Activated CD4-positive, alpha-beta T cell treated with anti-CD3 and anti-CD28 coated beads, Interleukin-2, amount 10 ng/mL, durations not matched to agents 24 days and 14 days (primary cell): ENCODE results near the gene SHQ1. TPM values are rescaled to one million over a fixed set of nuclear protein-coding genes. Genes with fewer than 3 reads are reported as not detected.
"Not testable (repeated sequence)": the region's sequence is repeated elsewhere in the genome, so short reads cannot be mapped to it uniquely, and the experiment has no call there.

ENCODE experiments used
- DNase-seq: peaks from one replicate; pipeline ENCODE4 v3.0.0; 2022
- H3K27ac Mint-ChIP-seq: one replicate; pipeline ENCODE4 v1.8.0; 2022; ENCODE audit warnings: mild to moderate bottlenecking, mixed read lengths
- H3K27me3 Mint-ChIP-seq: one replicate; pipeline ENCODE4 v1.8.0; 2022; ENCODE audit warnings: mixed read lengths
- H3K36me3 Mint-ChIP-seq: one replicate; pipeline ENCODE4 v1.8.0; 2022; ENCODE audit warnings: low read depth, mild to moderate bottlenecking, mixed read lengths
- H3K4me1 Mint-ChIP-seq: one replicate; pipeline ENCODE4 v1.8.0; 2021; ENCODE audit warnings: mixed read lengths
- H3K4me3 Mint-ChIP-seq: one replicate; pipeline ENCODE4 v1.8.0; 2022; ENCODE audit warnings: mild to moderate bottlenecking, moderate library complexity, mixed read lengths
- H3K9me3 Mint-ChIP-seq: one replicate; pipeline ENCODE4 v1.8.0; 2021; ENCODE audit warnings: mixed read lengths
- intact Hi-C: fragments of 100-400 bp; cut with micrococcal nuclease; formaldehyde crosslinking; loops from one replicate; pipeline ENCODE4 v1.15.1; 2023
- total RNA-seq: library from RNA; stranded (reverse); gene quantifications from 2 replicates; pipeline ENCODE4 v1.2.3, GENCODE V29; 2022

The SHQ1 gene
- total RNA-seq, 1 donor from 2014 or later = 46.8 TPM

DNA sequence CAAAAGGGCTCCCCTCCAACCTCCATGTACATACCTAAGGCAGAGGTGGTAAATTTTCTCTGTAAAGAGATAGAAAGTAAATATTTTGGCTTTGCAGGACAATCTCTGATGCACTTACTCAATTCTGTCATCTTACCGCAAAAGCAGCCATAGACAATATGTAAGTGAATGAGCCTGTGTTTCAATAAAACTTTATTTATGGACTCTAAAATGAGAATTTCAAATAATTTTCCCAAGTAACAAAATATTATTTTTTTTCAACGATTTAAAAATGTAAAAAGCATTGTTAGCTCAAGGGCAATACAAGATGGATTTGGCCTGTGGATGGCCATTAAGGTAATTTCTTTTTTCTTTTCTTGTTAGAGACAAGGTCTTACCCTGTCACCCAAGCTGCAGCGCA, 44.7 kb downstream of the SHQ1 start:
- no peaks in the 10 kb centered on the region for H3K9me3 Mint-ChIP-seq
- H3K27ac Mint-ChIP-seq = no peak overlapping the region
- H3K36me3 Mint-ChIP-seq = peaks cover 15% of the 10 kb centered on the region
- no peak overlapping the region for H3K4me3 Mint-ChIP-seq
- peaks cover 7% of the 10 kb centered on the region for H3K4me1 Mint-ChIP-seq
- intact Hi-C loops = loop anchor here (5.0 kb wide), 1 partner anchor 46 kb away; no protein-coding TSS in a partner anchor
- H3K27me3 Mint-ChIP-seq = no peaks in the 10 kb centered on the region
- no peak for DNase-seq

DNA sequence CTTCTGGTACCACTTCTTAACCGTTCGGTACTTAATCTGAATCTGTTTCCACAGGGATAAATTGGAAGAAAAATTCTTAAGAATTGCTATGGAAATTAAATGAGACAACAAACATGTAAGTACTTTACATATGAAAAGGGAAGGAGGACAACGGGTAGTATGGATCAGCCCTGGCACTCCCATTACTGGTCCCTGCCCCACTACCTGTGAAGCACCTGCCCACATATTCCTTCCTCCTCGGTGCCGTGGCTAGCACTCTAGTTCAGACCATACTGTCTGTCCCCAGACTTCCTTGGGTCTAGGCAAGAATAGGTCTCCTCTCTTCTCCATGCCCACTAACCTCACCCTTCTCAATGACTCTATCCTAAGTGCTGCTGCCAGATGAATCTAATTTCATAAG, 46.2 kb downstream of the SHQ1 start:
- Mint-ChIP-seq H3K27ac (no peak overlapping the region), H3K4me1 (peaks cover 7% of the 10 kb centered on the region)

DNA sequence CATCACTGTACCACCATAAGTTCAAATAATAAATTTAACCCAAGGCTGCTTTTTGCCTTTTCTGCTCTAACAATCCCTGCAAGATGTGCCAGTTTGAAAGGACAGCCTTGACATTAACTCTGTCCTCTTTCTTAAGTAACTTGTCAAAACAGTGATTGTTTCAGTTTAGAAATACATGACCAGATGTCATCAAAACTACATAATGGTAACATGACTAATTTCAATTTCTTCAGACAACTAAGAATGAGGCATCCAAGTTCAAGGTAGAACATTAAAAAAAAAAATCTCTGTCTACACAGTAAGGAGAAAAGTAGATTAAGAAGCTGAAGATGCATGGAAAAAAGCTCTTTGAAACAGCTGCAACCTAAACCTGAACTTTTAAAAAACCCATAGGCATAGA, 47.4 kb downstream of the SHQ1 start:
- peak overlapping the region; percentile 32 for H3K27ac Mint-ChIP-seq
- intact Hi-C loops = loop anchor here (5.0 kb wide), 1 partner anchor 44 kb away; no protein-coding TSS in a partner anchor

More for the DNA sequence above, 46.2 kb downstream of the SHQ1 start:
- DNase-seq = no peak
- H3K4me3 Mint-ChIP-seq = no peak overlapping the region
- H3K9me3 Mint-ChIP-seq = no peaks in the 10 kb centered on the region
- peaks cover 19% of the 10 kb centered on the region for H3K36me3 Mint-ChIP-seq
- H3K27me3 Mint-ChIP-seq = no peaks in the 10 kb centered on the region
- intact Hi-C loops = loop anchor here (5.0 kb wide), 1 partner anchor 45 kb away; no protein-coding TSS in a partner anchor

DNA sequence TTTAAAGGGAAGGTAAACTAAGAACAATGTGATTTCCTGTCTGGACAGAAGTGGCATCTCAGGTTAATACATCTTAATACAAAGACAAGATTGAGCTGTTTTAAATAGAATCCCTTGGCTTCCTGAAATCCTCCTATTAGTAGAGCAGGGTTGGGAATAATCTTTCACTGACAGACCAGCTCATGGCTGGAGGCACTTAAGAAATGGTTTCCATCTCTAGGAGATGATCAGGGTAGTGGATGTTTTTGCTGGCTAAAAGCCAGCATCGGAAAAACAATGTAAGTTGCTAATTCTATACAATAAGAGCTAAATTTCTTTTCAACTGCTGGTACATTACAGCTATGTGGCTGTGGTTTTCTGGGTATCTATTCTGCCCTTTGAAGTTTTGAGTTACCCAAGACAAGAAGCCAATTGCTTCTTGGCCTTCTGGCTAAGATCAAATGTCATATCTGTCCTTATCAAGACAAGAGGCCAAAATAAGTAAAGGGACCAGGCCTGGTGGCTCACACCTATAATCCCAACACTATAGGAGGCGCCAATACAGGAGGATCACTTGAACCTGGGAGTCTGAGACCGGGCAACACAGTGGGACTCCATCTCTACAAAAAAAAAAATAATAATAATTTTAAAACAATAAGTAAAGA, 49.6 kb downstream of the SHQ1 start:
- Mint-ChIP-seq H3K27me3 (no peaks in the 10 kb centered on the region), H3K27ac (no peak overlapping the region), H3K36me3 (peaks cover 28% of the 10 kb centered on the region), H3K4me1 (peaks cover 7% of the 10 kb centered on the region), H3K4me3 (no peak overlapping the region), H3K9me3 (no peaks in the 10 kb centered on the region)
- intact Hi-C loops = no loop called here
- DNase-seq = no peak

More for the DNA sequence above, 47.4 kb downstream of the SHQ1 start:
- Mint-ChIP-seq H3K4me3 (no peak overlapping the region), H3K9me3 (no peaks in the 10 kb centered on the region), H3K36me3 (peaks cover 24% of the 10 kb centered on the region), H3K4me1 (peaks cover 7% of the 10 kb centered on the region), H3K27me3 (no peaks in the 10 kb centered on the region)
- DNase-seq = no peak

DNA sequence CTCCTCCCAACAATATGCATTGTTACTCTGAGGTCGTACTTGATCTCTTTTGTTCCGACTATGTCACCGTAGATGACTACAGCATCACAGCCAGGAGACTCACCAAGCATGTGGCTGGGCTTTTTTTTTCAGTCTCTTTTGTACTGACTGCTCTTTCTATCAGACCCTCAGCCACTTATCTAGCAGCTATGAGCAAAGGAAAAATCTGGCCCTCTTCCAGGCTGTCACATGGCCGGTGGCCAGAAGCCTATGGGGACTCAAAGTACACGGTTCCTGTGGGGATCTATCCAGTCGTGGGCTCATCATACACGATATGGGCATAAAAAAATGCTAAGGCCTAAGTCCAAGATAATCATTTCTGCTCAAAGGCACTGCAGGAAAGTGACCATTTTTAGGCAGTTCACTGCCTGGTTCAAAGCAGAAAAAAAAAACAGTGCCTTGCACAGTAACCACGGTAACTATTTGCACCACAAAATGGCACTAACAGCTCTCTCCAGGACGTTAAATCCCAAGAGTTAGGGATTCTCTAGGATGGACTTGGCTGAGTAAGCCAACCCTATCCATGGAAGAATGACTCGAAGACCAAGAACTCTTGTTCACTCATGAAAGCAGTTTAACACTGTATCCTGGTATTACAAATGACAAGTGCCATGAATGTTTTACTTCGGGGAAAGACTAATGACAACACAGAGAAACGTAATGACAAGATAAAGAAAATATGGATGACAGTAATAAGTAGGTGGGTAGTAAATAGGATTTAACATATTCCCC, 50.3 kb downstream of the SHQ1 start:
- Mint-ChIP-seq H3K27me3 (no peaks in the 10 kb centered on the region), H3K4me1 (peaks cover 7% of the 10 kb centered on the region), H3K4me3 (no peak overlapping the region), H3K36me3 (peaks cover 28% of the 10 kb centered on the region), H3K27ac (no peak overlapping the region), H3K9me3 (no peaks in the 10 kb centered on the region)
- intact Hi-C loops = no loop called here
- DNase-seq = no peak

DNA sequence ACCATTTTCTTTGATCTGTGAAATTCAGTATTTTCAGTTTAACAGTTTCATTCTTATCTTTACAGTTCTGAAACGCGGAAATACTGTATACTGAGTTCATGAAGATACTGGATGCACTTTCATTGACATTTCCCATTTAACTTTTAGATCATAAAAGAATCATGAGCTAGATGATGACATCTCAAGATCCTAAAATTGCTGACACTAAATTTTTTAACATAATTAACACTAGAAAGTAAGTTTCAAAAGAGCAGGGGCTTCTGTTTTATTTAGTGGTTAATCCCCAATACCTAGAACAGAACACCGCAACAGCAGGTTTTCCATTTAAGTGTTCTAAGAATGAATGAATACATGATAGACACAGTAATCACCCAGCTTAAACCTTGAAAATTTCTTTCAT, 54.2 kb downstream of the SHQ1 start:
- Mint-ChIP-seq H3K9me3 (no peaks in the 10 kb centered on the region), H3K27ac (no peak overlapping the region), H3K4me3 (no peak overlapping the region), H3K4me1 (peaks cover 9% of the 10 kb centered on the region), H3K36me3 (peaks cover 36% of the 10 kb centered on the region), H3K27me3 (no peaks in the 10 kb centered on the region)
- intact Hi-C loops = no loop called here
- DNase-seq = no peak

DNA sequence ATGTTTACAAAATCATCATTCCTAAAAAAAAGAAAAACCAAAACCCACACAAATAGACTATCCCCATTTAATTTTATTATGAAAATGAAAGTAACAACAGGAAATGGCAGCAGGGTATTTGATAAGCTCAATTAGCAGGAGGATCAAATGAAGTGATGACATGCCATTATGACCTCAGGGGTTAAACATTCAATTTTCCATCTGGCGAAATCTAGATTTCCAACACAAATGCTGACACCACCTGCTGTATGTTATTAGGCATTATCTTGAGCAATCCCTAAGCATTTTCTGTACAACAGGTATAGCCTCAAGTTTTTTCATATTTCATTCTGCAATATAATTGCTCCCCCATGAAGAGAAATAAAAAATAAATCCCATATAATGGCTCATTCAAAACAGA, 57.1 kb downstream of the SHQ1 start:
- Mint-ChIP-seq H3K4me3 (no peak overlapping the region), H3K4me1 (peaks cover 9% of the 10 kb centered on the region), H3K9me3 (no peaks in the 10 kb centered on the region), H3K27ac (no peak overlapping the region), H3K27me3 (no peaks in the 10 kb centered on the region), H3K36me3 (peaks cover 28% of the 10 kb centered on the region)
- no peak for DNase-seq
- intact Hi-C loops = no loop called here

DNA sequence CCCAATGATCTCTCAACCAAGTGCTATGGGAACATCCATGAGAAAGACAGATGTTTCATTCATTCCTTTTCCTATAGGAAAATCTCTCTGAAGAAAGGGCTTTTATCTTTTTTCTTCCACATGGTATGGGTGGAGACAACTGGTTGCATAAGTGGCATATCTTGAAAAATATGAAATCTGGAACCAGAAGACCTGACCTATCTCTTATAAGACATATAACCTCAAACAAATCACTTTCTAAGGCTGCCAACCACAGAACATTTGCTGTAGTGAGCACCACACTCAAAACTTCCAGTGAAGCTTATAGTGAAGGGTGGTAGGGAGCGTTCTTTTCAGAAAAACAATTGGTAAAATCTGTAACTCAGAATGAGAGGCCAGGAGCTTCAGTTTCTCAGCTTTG, 58.5 kb downstream of the SHQ1 start:
- Mint-ChIP-seq H3K4me1 (peaks cover 9% of the 10 kb centered on the region), H3K27ac (no peak overlapping the region), H3K4me3 (no peak overlapping the region), H3K36me3 (peaks cover 24% of the 10 kb centered on the region), H3K9me3 (no peaks in the 10 kb centered on the region), H3K27me3 (no peaks in the 10 kb centered on the region)
- peak; percentile 24 for DNase-seq
- intact Hi-C loops = no loop called here

DNA sequence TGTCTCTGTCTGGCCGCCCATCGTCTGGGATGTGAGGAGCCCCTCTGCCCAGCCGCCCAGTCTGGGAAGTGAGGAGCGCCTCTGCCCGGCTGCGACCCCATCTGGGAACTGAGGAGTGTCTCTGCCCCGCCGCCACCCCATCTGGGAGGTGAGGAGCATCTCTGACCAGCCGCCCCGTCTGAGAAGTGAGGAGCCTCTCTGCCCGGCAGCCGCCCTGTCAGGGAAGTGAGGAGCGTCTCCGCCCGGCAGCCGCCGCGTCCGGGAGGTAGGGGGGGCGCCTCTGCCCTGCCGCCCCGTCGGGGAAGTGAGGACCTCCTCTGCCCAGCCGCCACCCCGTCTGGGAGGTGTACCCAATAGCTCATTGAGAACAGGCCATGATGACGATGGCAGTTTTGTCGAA, 60.0 kb downstream of the SHQ1 start:
- H3K4me3 Mint-ChIP-seq, H3K4me1 Mint-ChIP-seq, H3K9me3 Mint-ChIP-seq, H3K27me3 Mint-ChIP-seq, intact Hi-C loops, H3K27ac Mint-ChIP-seq: not testable (repeated sequence)
- DNase-seq = peak; percentile 23
- H3K36me3 Mint-ChIP-seq = peaks cover 21% of the 10 kb centered on the region

DNA sequence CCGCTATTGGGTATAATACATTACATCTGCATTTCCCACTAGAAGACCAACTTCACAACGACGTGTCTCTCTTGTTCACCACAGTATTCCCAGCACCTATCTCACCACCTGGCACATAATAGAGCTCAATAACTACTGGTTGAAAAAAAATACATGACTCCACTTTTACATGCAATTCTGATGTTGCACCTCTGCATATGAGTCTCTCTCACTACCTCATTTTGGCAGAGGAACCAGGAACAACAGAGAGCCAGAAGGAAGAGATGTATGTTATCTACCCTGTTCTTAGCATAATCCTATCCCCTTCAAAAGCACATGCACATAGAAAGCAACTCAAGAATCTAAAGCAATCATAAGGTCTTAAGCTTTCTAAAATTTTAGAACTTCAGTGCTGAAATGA, 61.6 kb downstream of the SHQ1 start:
- H3K36me3 Mint-ChIP-seq = peaks cover 19% of the 10 kb centered on the region
- peak; percentile 41 for DNase-seq
- H3K4me1 Mint-ChIP-seq = peaks cover 7% of the 10 kb centered on the region
- H3K9me3 Mint-ChIP-seq = no peaks in the 10 kb centered on the region
- no peak overlapping the region for H3K27ac Mint-ChIP-seq
- no peaks in the 10 kb centered on the region for H3K27me3 Mint-ChIP-seq
- intact Hi-C loops = no loop called here
- no peak overlapping the region for H3K4me3 Mint-ChIP-seq

DNA sequence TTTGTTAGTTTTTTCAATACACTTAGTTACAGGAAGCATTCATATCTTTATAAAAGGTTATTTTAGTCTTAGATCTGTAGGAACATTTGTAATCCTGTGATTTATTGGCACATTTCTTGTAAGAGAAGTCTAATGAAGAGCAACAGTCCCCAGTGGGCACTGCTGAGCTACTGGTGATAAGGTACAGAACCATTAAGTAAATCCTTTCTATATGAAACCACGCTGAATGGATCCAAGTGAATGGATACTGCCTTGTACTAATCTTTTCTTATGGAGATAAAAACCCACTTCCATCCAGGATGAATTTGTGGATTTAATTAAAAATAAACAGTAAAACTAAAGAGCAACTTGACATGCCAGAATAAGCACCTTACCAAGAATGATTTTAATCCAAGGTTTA, 64.0 kb downstream of the SHQ1 start:
- H3K36me3 Mint-ChIP-seq = peaks cover 17% of the 10 kb centered on the region
- no peaks in the 10 kb centered on the region for H3K27me3 Mint-ChIP-seq
- no peak for DNase-seq
- no peaks in the 10 kb centered on the region for H3K4me1 Mint-ChIP-seq
- intact Hi-C loops = no loop called here
- H3K9me3 Mint-ChIP-seq = no peaks in the 10 kb centered on the region
- H3K27ac Mint-ChIP-seq = no peak overlapping the region
- no peak overlapping the region for H3K4me3 Mint-ChIP-seq

DNA sequence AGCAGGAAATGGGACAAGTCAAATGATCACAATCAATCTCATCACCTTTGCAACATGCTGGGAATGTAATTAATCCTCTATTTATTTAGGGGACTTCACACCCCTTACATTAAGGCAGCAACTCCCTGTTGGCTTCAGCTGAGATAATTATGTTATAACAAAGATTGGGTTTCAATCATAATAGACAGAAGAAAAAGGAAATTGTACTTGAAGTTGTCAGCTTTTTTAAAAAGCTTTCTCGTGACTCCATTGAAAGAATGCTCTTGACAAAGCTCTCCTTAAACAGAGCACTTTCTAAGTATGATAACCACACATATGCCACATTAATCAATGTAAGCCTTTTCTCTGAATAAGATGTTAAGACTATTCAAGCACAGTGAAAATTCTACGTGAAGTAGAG, 65.7 kb downstream of the SHQ1 start:
- Mint-ChIP-seq H3K4me3 (no peak overlapping the region), H3K36me3 (peaks cover 19% of the 10 kb centered on the region), H3K27ac (no peak overlapping the region), H3K9me3 (no peaks in the 10 kb centered on the region), H3K27me3 (no peaks in the 10 kb centered on the region), H3K4me1 (no peaks in the 10 kb centered on the region)
- intact Hi-C loops = no loop called here
- DNase-seq = no peak

DNA sequence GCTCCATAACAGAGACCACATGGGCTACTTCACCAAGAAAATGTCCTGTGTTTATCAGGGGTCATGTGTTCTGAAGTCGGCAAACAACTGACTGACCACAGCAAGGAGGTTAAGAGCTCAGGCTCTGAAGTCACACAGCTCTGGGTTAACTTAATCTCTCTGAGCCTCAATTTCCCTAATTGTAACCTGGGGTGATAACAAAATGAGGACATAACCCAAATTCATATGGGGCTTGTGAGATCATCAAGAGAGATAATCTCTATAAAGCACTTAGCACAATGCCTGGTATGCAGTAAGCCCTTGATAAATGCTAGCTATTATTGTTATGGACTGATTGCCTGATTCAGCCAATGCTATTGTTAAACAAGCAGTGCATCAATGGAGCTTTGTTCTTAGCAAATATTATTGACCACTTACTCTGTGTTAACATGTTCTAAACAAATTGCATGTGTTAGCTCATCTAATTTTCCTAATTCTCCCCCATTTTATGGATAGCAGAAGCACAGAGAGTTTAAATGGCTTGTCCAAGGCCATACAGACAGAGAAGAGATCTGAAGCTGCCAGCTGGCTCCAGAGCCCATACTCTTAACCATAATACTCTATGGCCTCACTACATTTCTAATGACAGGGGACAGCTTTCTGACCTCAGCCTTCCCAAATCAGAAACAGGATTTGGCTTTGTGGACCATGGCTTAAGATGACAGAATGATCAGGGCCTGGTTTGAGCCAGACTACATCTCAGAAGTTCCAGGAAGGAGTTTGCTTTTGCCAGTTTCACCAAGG, 78.3 kb downstream of the SHQ1 start:
- Mint-ChIP-seq H3K9me3 (no peaks in the 10 kb centered on the region), H3K36me3 (peaks cover 14% of the 10 kb centered on the region), H3K4me1 (no peaks in the 10 kb centered on the region), H3K4me3 (no peak overlapping the region), H3K27ac (no peak overlapping the region), H3K27me3 (no peaks in the 10 kb centered on the region)
- intact Hi-C loops = no loop called here
- no peak for DNase-seq

DNA sequence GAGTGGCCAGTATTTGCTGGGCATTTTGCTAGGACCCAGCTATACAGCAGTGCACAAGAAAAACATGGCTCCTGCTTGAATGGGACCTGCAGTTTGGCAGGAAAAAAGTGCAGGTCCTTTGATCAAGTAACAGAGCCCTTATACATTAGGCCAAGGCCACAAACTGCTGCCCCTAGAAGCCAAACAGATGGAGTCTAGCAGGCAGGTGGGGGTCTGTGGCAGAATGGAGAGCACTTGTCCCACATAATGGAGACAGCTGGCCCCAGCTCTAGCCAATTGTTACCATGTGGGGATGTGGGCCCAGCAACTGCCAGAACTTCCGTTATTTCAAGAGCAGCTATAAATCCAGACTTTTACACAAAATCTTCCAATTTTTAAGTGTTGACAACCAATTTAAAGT, 79.3 kb downstream of the SHQ1 start:
- no peaks in the 10 kb centered on the region for H3K9me3 Mint-ChIP-seq
- H3K4me1 Mint-ChIP-seq = peaks cover 1% of the 10 kb centered on the region
- no peaks in the 10 kb centered on the region for H3K27me3 Mint-ChIP-seq
- no peak overlapping the region for H3K27ac Mint-ChIP-seq
- intact Hi-C loops = no loop called here
- DNase-seq = no peak
- H3K4me3 Mint-ChIP-seq = no peak overlapping the region
- peaks cover 17% of the 10 kb centered on the region for H3K36me3 Mint-ChIP-seq
